Pancreas (tissue), 10 donors: ENCODE measurements around the gene RNF25. TPM values are rescaled to one million over a fixed set of nuclear protein-coding genes. Genes with fewer than 3 reads are reported as not detected.
"Not testable (repeated sequence)": the region's sequence is repeated elsewhere in the genome, so short reads cannot be mapped to it uniquely, and the experiment has no call there.

Source experiments
- ATAC-seq, 4 donors: fragments of 200-7000 bp; cut with Tn5 transposase; one replicate each; pipeline versions ENCODE4 v1.8.0 to v1.9.1; 2020; ENCODE audit warnings: mild to moderate bottlenecking in 4 of 4, moderate library complexity in 4 of 4
- DNase-seq, 6 donors: peaks; one replicate each; pipeline ENCODE4 v3.0.0-alpha.2; 2020
- FAIRE-seq: peaks from 2 replicates; lab custom pipeline; 2012; peaks lifted over from hg19 to GRCh38; lab: Jason Lieb, UNC
- H3K27ac ChIP-seq, 4 donors: fragments of 200-600 bp; sonication (generic); 1 replicate in 3 of 4; 2 replicates in 1 of 4; pipeline versions ENCODE4 v1.5.0 to v1.8.0; 2020
- H3K27me3 ChIP-seq, 4 donors: fragments of 200-600 bp; one replicate each; pipeline ENCODE4 v1.8.0; 2021
- H3K36me3 ChIP-seq, 3 donors: fragments of 200-600 bp; sonication (generic) in 1 of 3; one replicate each; pipeline versions ENCODE4 v1.5.0 to v1.8.0; 2020 to 2021
- H3K4me1 ChIP-seq, 3 donors: fragments of 200-600 bp; one replicate each; pipeline ENCODE4 v1.8.0; 2021
- H3K4me3 ChIP-seq, 4 donors: fragments of 200-600 bp; sonication (generic) in 2 of 4; one replicate each; pipeline versions ENCODE4 v1.5.0 to v1.8.0; 2020 to 2021
- H3K9me3 ChIP-seq, 4 donors: fragments of 200-600 bp; one replicate each; pipeline ENCODE4 v1.8.0; 2021
- WGBS, 2 donors: extraction: QIAGEN DNeasy Blood & Tissue Kit; methylation state at CpG; one replicate each; pipeline ENCODE4 v1.1.7; 2013; 5-methylcytosine and 5-hydroxymethylcytosine counted together
- intact Hi-C, 3 donors: fragments of 100-400 bp; cut with DNase I; formaldehyde crosslinking; loops; one replicate each; pipeline versions ENCODE4 v1.11.1 to v1.14.2; 2022
- polyA plus RNA-seq, 2 donors: library from polyadenylated mRNA; stranded (reverse); fragments of 200-250 nt; gene quantifications; one replicate each; pipeline ENCODE4 v1.2.3, GENCODE V29; 2013
- total RNA-seq, 6 donors: library from RNA; stranded (reverse); fragmentation: NEBNext Ultra II Directional in 4 of 6; extraction: Animal tissue kit (Norgen Biotek cat#: 25700) in 4 of 6; gene quantifications; one replicate each; pipeline versions ENCODE4 v1.2.1 to v1.2.4, GENCODE V29; 2021 to 2023
- TF ChIP-seq, protein P1 (sequence below), 4 donors: fragments of 200-600 bp; sonication (generic) in 3 of 4; IDR thresholded peaks; one replicate each; pipeline versions ENCODE4 v1.5.0 to v1.8.0; 2021; ENCODE audit warnings: antibody characterized with exemption in 4 of 4
- donor health status: healthy with polysubstance abuse.
- donor health status: DM: no; HTN: no; CAD: no; lungs with moderate emphysema.
- donor health status: DM: no; HTN: no; CAD: no.
- donor health status: control.
- donor health status: control.
- donor health status: Bipolar disorder and iron deficiency.
- donor health status: DM: yes; HTN: yes; CAD: no.
- donor health status: DM: no; HTN: no; CAD: no.
- donor health status: DM: no; HTN: no; CAD: no.
- donor health status: DM: yes; HTN: yes; CAD: no.

Gene RNF25
- total and polyA plus RNA-seq, 8 donors = 4.5 to 28.8 (median 9.3) TPM

GRCh38 chr2:218701806-218702205 lies 30.0 kb upstream of the RNF25 start:
- TF ChIP-seq, protein P1, sequence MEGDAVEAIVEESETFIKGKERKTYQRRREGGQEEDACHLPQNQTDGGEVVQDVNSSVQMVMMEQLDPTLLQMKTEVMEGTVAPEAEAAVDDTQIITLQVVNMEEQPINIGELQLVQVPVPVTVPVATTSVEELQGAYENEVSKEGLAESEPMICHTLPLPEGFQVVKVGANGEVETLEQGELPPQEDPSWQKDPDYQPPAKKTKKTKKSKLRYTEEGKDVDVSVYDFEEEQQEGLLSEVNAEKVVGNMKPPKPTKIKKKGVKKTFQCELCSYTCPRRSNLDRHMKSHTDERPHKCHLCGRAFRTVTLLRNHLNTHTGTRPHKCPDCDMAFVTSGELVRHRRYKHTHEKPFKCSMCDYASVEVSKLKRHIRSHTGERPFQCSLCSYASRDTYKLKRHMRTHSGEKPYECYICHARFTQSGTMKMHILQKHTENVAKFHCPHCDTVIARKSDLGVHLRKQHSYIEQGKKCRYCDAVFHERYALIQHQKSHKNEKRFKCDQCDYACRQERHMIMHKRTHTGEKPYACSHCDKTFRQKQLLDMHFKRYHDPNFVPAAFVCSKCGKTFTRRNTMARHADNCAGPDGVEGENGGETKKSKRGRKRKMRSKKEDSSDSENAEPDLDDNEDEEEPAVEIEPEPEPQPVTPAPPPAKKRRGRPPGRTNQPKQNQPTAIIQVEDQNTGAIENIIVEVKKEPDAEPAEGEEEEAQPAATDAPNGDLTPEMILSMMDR (IDR thresholded peaks at IDR 0.05) = no peak
- H3K4me3 ChIP-seq = no peak overlapping the region
- no peaks in the 10 kb centered on the region for H3K9me3 ChIP-seq
- H3K27me3 ChIP-seq = no peaks in the 10 kb centered on the region
- DNase-seq = no peak
- no peak overlapping the region for H3K27ac ChIP-seq
- H3K4me1 ChIP-seq = no peaks in the 10 kb centered on the region
- ATAC-seq = no peak
- 87 to 88% methylated on average over 2 of the region's 2 CpGs for WGBS, 2 donors
- FAIRE-seq = no peak
- H3K36me3 ChIP-seq = peaks cover 0 to 6% (median 0%) of the 10 kb centered on the region in 3 donors
- intact Hi-C loops = no loop called here

- ATAC-seq (peak in 1 of 4 donors; percentile 14), FAIRE-seq (no peak), DNase-seq (no peak)
- intact Hi-C loops = no loop called here
- TF ChIP-seq, protein P1 (IDR thresholded peaks at IDR 0.05) = no peak
- H3K27me3 ChIP-seq = no peaks in the 10 kb centered on the region
- no peaks in the 10 kb centered on the region for H3K4me1 ChIP-seq
- peaks cover 0 to 6% (median 0%) of the 10 kb centered on the region in 3 donors for H3K36me3 ChIP-seq
- no peaks in the 10 kb centered on the region for H3K9me3 ChIP-seq
- no peak overlapping the region for H3K27ac ChIP-seq
- no peak overlapping the region for H3K4me3 ChIP-seq
- 90 to 95% methylated on average over 8 of the region's 8 CpGs for WGBS, 2 donors
Observed at GRCh38 chr2:218698885-218699284, 27.1 kb upstream of the RNF25 start.

- TF ChIP-seq, protein P1 (IDR thresholded peaks at IDR 0.05) = no peak
- Histone ChIP-seq H3K4me1 (no peaks in the 10 kb centered on the region), H3K9me3 (no peaks in the 10 kb centered on the region), H3K36me3 (peaks cover 0 to 30% (median 0%) of the 10 kb centered on the region in 3 donors), H3K27me3 (no peaks in the 10 kb centered on the region), H3K4me3 (no peak overlapping the region), H3K27ac (no peak overlapping the region)
- intact Hi-C loops = no loop called here
- 83 to 86% methylated on average over 3 of the region's 3 CpGs for WGBS, 2 donors
- FAIRE-seq (no peak), ATAC-seq (no peak), DNase-seq (no peak)
Observed at GRCh38 chr2:218694405-218695145, 22.8 kb upstream of the RNF25 start.

DNA sequence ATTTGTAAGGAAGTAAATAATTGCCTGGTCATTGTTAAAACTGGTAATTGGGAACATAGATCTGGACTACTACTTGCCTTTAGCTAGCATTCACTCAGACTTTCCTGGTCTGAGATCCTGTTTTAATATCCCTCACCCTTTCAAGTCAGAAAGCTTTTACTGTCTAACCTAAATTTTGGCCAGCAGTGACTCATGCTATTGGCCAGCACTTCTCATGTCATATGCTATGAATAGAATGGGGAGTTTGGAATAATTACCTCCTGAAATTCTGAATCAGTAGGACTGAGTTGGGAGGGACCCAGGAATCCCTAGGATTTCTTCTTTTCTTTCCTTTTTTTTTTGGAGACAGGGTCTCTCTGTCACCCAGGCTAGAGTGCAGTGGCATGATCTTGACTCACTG lies 19.4 kb upstream of the RNF25 start:
- DNase-seq = no peak
- H3K27ac ChIP-seq = no peak overlapping the region
- H3K36me3 ChIP-seq = peaks cover 0 to 24% (median 0%) of the 10 kb centered on the region in 3 donors
- TF ChIP-seq, protein P1 (IDR thresholded peaks at IDR 0.05) = no peak
- intact Hi-C loops = no loop called here
- H3K27me3 ChIP-seq = no peaks in the 10 kb centered on the region
- FAIRE-seq = no peak
- H3K4me3 ChIP-seq = no peak overlapping the region
- ATAC-seq = no peak
- H3K9me3 ChIP-seq = no peaks in the 10 kb centered on the region
- H3K4me1 ChIP-seq = no peaks in the 10 kb centered on the region

DNA sequence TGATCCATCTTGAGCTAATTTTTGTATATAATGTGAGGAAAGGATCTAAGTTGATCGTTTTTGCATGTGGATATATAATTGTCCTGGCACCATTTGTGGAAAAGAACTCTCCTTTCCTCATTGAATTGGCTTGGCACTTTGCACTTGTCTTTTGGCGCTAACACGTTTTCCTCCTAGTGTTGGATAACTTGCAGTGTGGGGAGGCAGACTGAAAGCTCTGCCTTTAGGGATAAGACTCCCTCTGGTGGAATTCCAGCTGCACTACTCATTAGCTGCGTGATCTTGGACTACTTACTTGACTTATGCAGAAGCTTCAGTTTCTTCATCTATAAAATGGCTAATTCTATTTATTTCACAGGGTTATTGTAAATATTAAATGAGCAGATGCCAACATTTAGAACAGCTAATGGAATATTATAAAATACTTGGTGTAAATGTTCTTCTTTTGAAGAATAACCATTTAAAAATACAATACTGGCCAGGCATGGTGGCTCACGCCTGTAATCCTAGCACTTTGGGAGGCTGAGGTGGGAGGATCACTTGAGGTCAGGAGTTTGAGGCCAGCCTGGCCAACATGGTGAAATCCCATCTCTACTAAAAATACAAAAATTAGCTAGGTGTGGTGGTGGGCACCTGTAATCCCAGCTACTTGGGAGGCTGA lies 15.7 kb upstream of the RNF25 start:
- H3K9me3 ChIP-seq, H3K4me3 ChIP-seq, H3K27ac ChIP-seq, H3K27me3 ChIP-seq, intact Hi-C loops, H3K4me1 ChIP-seq: not testable (repeated sequence)
- 23 to 25% methylated on average over 5 of the region's 5 CpGs for WGBS, 2 donors
- peak; percentile 89 to 98 (median 94) for ATAC-seq
- peaks cover 0 to 23% (median 0%) of the 10 kb centered on the region in 3 donors for H3K36me3 ChIP-seq
- FAIRE-seq = peak; percentile 60
- TF ChIP-seq, protein P1 (IDR thresholded peaks at IDR 0.05) = peak; percentile 47 to 67 (median 56)
- DNase-seq = peak in 3 of 6 donors; percentile 37 to 57 (median 44)
